IMR-90 (cell line): Measurements from ENCODE around the gene FAM228B. TPM values are rescaled to one million over a fixed set of nuclear protein-coding genes. Genes with fewer than 3 reads are reported as not detected.

ENCODE experiments used
- ATAC-seq: fragments of 200-7000 bp; cut with Tn5 transposase; 2 replicates; pipeline ENCODE4 v1.9.1; 2020; ENCODE audit warnings: low read depth, mild to moderate bottlenecking, moderate library complexity
- BruUV-seq: library from RNA; stranded (reverse); fragments of 400-500 nt; replicated peaks from 2 replicates; lab custom pipeline; 2021; lab: Mats Ljungman, UMichigan
- CTCF ChIA-PET: fragments of 300-600 bp; formaldehyde crosslinking; extraction: SDS; loops from one replicate; lab custom pipeline; 2021; ENCODE audit warnings: antibody characterized with exemption; lab: Yijun Ruan, JAX
- POLR2A ChIA-PET: fragments of 300-600 bp; sonication (Branson Sonifier 250); formaldehyde crosslinking; loops from one replicate; lab custom pipeline; 2022; ENCODE audit warnings: antibody characterized with exemption; ENCODE audit not compliant: unreplicated experiment; lab: Charles Lee
- DNase-seq: peaks from one replicate; pipeline ENCODE4 v3.0.0; 2013
- H2AFZ ChIP-seq: replicated peaks from 2 replicates; pipeline ENCODE3; 2013; ENCODE audit warnings: low read length, mild to moderate bottlenecking; ENCODE audit not compliant: poor library complexity
- H2AK5ac ChIP-seq: 2 replicates; pipeline ENCODE4 v1.6.1; 2013; ENCODE audit warnings: low read depth, low read length, inconsistent platforms
- H2AK9ac ChIP-seq: replicated peaks from 2 replicates; pipeline ENCODE3; 2013; ENCODE audit warnings: mild to moderate bottlenecking, low read depth, low read length, moderate library complexity; ENCODE audit not compliant: poor library complexity
- H2BK120ac ChIP-seq: 2 replicates; pipeline ENCODE4 v1.6.1; 2013; ENCODE audit warnings: low read depth, low read length, inconsistent platforms
- H2BK15ac ChIP-seq: 3 replicates; pipeline ENCODE4 v1.6.1; 2013; ENCODE audit warnings: low read depth, low read length, inconsistent platforms
- H2BK20ac ChIP-seq: 2 replicates; pipeline ENCODE4 v1.6.1; 2013; ENCODE audit warnings: low read depth, mild to moderate bottlenecking, inconsistent platforms, low read length, moderate library complexity
- H2BK5ac ChIP-seq: 2 replicates; pipeline ENCODE4 v1.6.1; 2013; ENCODE audit warnings: mild to moderate bottlenecking, low read depth, low read length, inconsistent platforms; ENCODE audit not compliant: poor library complexity, severe bottlenecking
- H3K14ac ChIP-seq: replicated peaks from 2 replicates; pipeline ENCODE4 v1.6.1; 2013; ENCODE audit warnings: low read depth, low read length, inconsistent platforms
- H3K18ac ChIP-seq: 2 replicates; pipeline ENCODE4 v1.6.1; 2013; ENCODE audit warnings: low read depth, low read length, control low read depth
- H3K23ac ChIP-seq: 2 replicates; pipeline ENCODE4 v1.6.1; 2013; ENCODE audit warnings: low read depth, low read length, inconsistent platforms
- H3K27ac ChIP-seq: 2 replicates; pipeline ENCODE4 v1.5.1; 2013; ENCODE audit warnings: mild to moderate bottlenecking, control low read depth, low read length; ENCODE audit not compliant: insufficient read depth
- H3K27me3 ChIP-seq: 2 replicates; pipeline ENCODE4 v1.6.1; 2013; ENCODE audit warnings: low read length; ENCODE audit not compliant: control insufficient read depth, insufficient read depth
- H3K36me3 ChIP-seq: 2 replicates; pipeline ENCODE4 v1.6.1; 2013; ENCODE audit warnings: low read length, mixed read lengths; ENCODE audit not compliant: control insufficient read depth, insufficient read depth
- H3K4ac ChIP-seq: 2 replicates; pipeline ENCODE4 v1.6.1; 2013; ENCODE audit warnings: low read depth, low read length, inconsistent platforms
- H3K4me1 ChIP-seq: 2 replicates; pipeline ENCODE4 v1.6.1; 2013; ENCODE audit warnings: low read length, mixed read lengths; ENCODE audit not compliant: control insufficient read depth, insufficient read depth
- H3K4me2 ChIP-seq: 2 replicates; pipeline ENCODE4 v1.6.1; 2013; ENCODE audit warnings: low read depth, mild to moderate bottlenecking, control low read depth, low read length, moderate library complexity
- H3K4me3 ChIP-seq: 2 replicates; pipeline ENCODE4 v1.5.1; 2013; ENCODE audit warnings: low read depth, mild to moderate bottlenecking, control low read depth, low read length, moderate library complexity; ENCODE audit not compliant: insufficient read depth
- H3K56ac ChIP-seq: 2 replicates; pipeline ENCODE4 v1.6.1; 2013; ENCODE audit warnings: low read length, inconsistent platforms; ENCODE audit not compliant: insufficient read depth; ENCODE audit errors: extremely low read depth
- H3K79me1 ChIP-seq, 2 experiments: 2 replicates each; pipeline ENCODE4 v1.6.1; 2013; ENCODE audit warnings: low read length in 2 of 2, inconsistent platforms in 1 of 2, low read depth in 1 of 2
- H3K9ac ChIP-seq: 2 replicates; pipeline ENCODE4 v1.6.1; 2013; ENCODE audit warnings: low read depth, low read length, control low read depth
- H3K9me1 ChIP-seq: 2 replicates; pipeline ENCODE4 v1.6.1; 2013; ENCODE audit warnings: low read length, inconsistent platforms; ENCODE audit not compliant: insufficient read depth
- H3K9me3 ChIP-seq: 2 replicates; pipeline ENCODE4 v1.6.1; 2013; ENCODE audit warnings: low read length; ENCODE audit not compliant: control insufficient read depth, insufficient read depth
- H4K20me1 ChIP-seq: 2 replicates; pipeline ENCODE4 v1.6.1; 2013; ENCODE audit warnings: low read length, inconsistent platforms; ENCODE audit not compliant: insufficient read depth
- H4K5ac ChIP-seq: 2 replicates; pipeline ENCODE4 v1.6.1; 2013; ENCODE audit warnings: mild to moderate bottlenecking, low read depth, low read length, control low read depth
- H4K8ac ChIP-seq, 2 experiments: 2 replicates each; pipeline ENCODE4 v1.6.1; 2013; ENCODE audit warnings: low read depth in 2 of 2, low read length in 2 of 2, control low read depth in 1 of 2, inconsistent platforms in 1 of 2
- H4K91ac ChIP-seq: 2 replicates; pipeline ENCODE4 v1.6.1; 2013; ENCODE audit warnings: low read depth, low read length, inconsistent platforms; ENCODE audit not compliant: insufficient read depth
- CTCF ChIP-seq: conservative IDR thresholded peaks from 2 replicates; pipeline ENCODE4 v1.5.1; 2012; ENCODE audit warnings: mild to moderate bottlenecking, low read depth, low read length, improper control_type of control experiment
- MAZ ChIP-seq: IDR thresholded peaks from 2 replicates; pipeline ENCODE4 v1.6.1; 2012; ENCODE audit warnings: low read depth, mild to moderate bottlenecking, low read length, improper control_type of control experiment, moderate library complexity, borderline replicate concordance
- RFX5 ChIP-seq: IDR thresholded peaks from 2 replicates; pipeline ENCODE4 v1.8.0; 2012; ENCODE audit warnings: low read depth, mild to moderate bottlenecking, low read length, moderate library complexity
- WGBS, 2 experiments: methylation state at CpG; one replicate each; pipeline versions ENCODE4 v1.1.5 to v1.1.7; 2013; ENCODE audit warnings: missing lambda C conversion rate in 2 of 2; ENCODE audit not compliant: insufficient read length in 1 of 2; ENCODE audit errors: extremely low coverage in 2 of 2; 5-methylcytosine and 5-hydroxymethylcytosine counted together
- dilution Hi-C: fragments of 300-500 bp; cut with HindIII; formaldehyde crosslinking; loops from one replicate; pipeline ENCODE4 v1.14.3; 2018; ENCODE audit warnings: low sequenced_read_pairs; ENCODE audit not compliant: unreplicated experiment
- in situ Hi-C: fragments of 300-500 bp; cut with MboI; formaldehyde crosslinking; loops from 3 replicates; pipeline ENCODE4 v1.14.3; 2019; ENCODE audit warnings: low sequenced_read_pairs, inconsistent platforms, mixed read lengths
- intact Hi-C: fragments of 100-400 bp; cut with micrococcal nuclease; formaldehyde crosslinking; loops from 2 replicates; pipeline ENCODE4 v1.10.0; 2022
- polyA plus RNA-seq, 3 experiments: library from polyadenylated mRNA; depleted of rRNA; stranded (reverse); fragments of >200 nt; gene quantifications; 2 replicates each; pipeline ENCODE4 v1.2.3, GENCODE V29; 2012; ENCODE audit warnings: low replicate concordance in 1 of 3
- total RNA-seq: library from RNA; depleted of rRNA; stranded (reverse); fragments of >200 nt; gene quantifications from 2 replicates; pipeline ENCODE4 v1.2.3, GENCODE V29; 2012

Gene FAM228B
- total and polyA plus RNA-seq, 2 of the 4 experiments (the other 2 are of a cell fraction): 2.0 to 2.9 TPM

- Histone ChIP-seq H3K27me3 (no peaks in the 10 kb centered on the region), H3K9me3 (no peaks in the 10 kb centered on the region), H4K8ac (peak overlapping the region; percentile 63 to 77; a peak in 3 of 4 replicates), H3K79me1 (peaks cover 14 to 40% of the 10 kb centered on the region in 2 experiments), H3K27ac (no peak overlapping the region), H4K91ac (no peak overlapping the region; the same call in 1 of the 2 replicates), H2BK5ac (no peak overlapping the region), H3K4me2 (peak overlapping the region; percentile 69), H2BK20ac (no peak overlapping the region), H2BK120ac (no peak overlapping the region), H3K18ac (no peak overlapping the region), H3K56ac (no peak overlapping the region), H4K5ac (peak overlapping the region; percentile 85), H3K4me3 (0 out of 2 replicates have a peak overlapping the region, but pooled peaks have one; percentile 73), H2AK9ac (peak overlapping the region; percentile 96), H2AFZ (no peak overlapping the region), H3K14ac (no peak overlapping the region), H3K4me1 (peaks cover 3% of the 10 kb centered on the region; the same call in 1 of the 2 replicates), H2BK15ac (no peak overlapping the region), H4K20me1 (no peaks in the 10 kb centered on the region; the same call in 1 of the 2 replicates), H3K23ac (0 out of 2 replicates have a peak overlapping the region, but pooled peaks have one; percentile 31), H3K9ac (no peak overlapping the region), H3K36me3 (peaks cover 17% of the 10 kb centered on the region), H3K9me1 (peaks cover 3% of the 10 kb centered on the region; the same call in 1 of the 2 replicates), H2AK5ac (0 out of 2 replicates have a peak overlapping the region, but pooled peaks have one; percentile 5), H3K4ac (no peak overlapping the region; the same call in 1 of the 2 replicates)
- intact Hi-C loops: no loop called here
- TF ChIP-seq MAZ (no peak), CTCF (no peak), RFX5 (no peak)
- in situ Hi-C loops: loop anchor here (10.0 kb wide), 1 partner anchor 253 kb away; no protein-coding TSS in a partner anchor
- BruUV-seq: no TSS peak
- no CpG with 5 or more reads among the region's 2 CpGs for WGBS, 2 experiments
- no peak for DNase-seq
- CTCF ChIA-PET: interaction anchor here (0.6 kb wide), 1 partner anchor 304 kb away, joined by 5 read pairs; no protein-coding TSS in a partner anchor
- ATAC-seq: no peak
- POLR2A ChIA-PET: no interaction called here
- dilution Hi-C loops: no loop called here
Observed at GRCh38 chr2:24077879-24078278, 45.4 kb upstream of the FAM228B start.
